SJSA1 (cell line): Measurements from ENCODE around the gene RNF220. TPM values are rescaled to one million over a fixed set of nuclear protein-coding genes. Genes with fewer than 3 reads are reported as not detected.
"Not testable (repeated sequence)": the region's sequence is repeated elsewhere in the genome, so short reads cannot be mapped to it uniquely, and the experiment has no call there.

Experiments
- DNase-seq, 2 experiments: peaks; one replicate each; pipeline ENCODE4 v3.0.0-alpha.2; 2015 to 2020; ENCODE audit warnings: low spot score in 2 of 2, low read depth in 1 of 2
- H3K27ac ChIP-seq: fragments of 250-450 bp; sonication (Bioruptor Pico); 2 replicates; pipeline ENCODE4 v1.5.1; 2020; ENCODE audit warnings: mild to moderate bottlenecking, moderate library complexity
- H3K27me3 ChIP-seq: fragments of 250-450 bp; sonication (Bioruptor Pico); replicated peaks from 2 replicates; pipeline ENCODE4 v1.5.1; 2020; ENCODE audit warnings: mild to moderate bottlenecking, moderate library complexity
- H3K36me3 ChIP-seq: fragments of 250-450 bp; sonication (Bioruptor Pico); 2 replicates; pipeline ENCODE4 v1.5.1; 2020; ENCODE audit warnings: mild to moderate bottlenecking
- H3K4me1 ChIP-seq: fragments of 250-450 bp; sonication (Bioruptor Pico); replicated peaks from 2 replicates; pipeline ENCODE4 v1.6.1; 2021; ENCODE audit warnings: mild to moderate bottlenecking
- H3K4me3 ChIP-seq: fragments of 250-450 bp; sonication (Bioruptor Pico); 2 replicates; pipeline ENCODE4 v1.5.1; 2020; ENCODE audit warnings: mild to moderate bottlenecking
- H3K9me3 ChIP-seq: fragments of 250-450 bp; sonication (Bioruptor Pico); replicated peaks from 2 replicates; pipeline ENCODE4 v1.5.1; 2020; ENCODE audit warnings: mild to moderate bottlenecking
- total RNA-seq: library from RNA; depleted of rRNA; stranded (reverse); fragments of >200 nt; shearing (Covaris generic); gene quantifications from 2 replicates; pipeline ENCODE4 v1.2.3, GENCODE V29; 2014

The RNF220 gene
- total RNA-seq, 1 experiment from 2014 or later, result 70.5 TPM

GRCh38 chr1:44559913-44560312 is 154.9 kb downstream of the RNF220 start:
- no peaks in the 10 kb centered on the region for H3K4me1 ChIP-seq
- no peak overlapping the region for H3K27ac ChIP-seq
- peaks cover 9% of the 10 kb centered on the region; the same call in 1 of the 2 replicates for H3K27me3 ChIP-seq

GRCh38 chr1:44560696-44561095 is 155.6 kb downstream of the RNF220 start:
- not testable (repeated sequence) for H3K4me3 ChIP-seq, H3K4me1 ChIP-seq, H3K36me3 ChIP-seq, DNase-seq, H3K9me3 ChIP-seq, H3K27ac ChIP-seq
- H3K27me3 ChIP-seq, result peaks cover 12% of the 10 kb centered on the region; the same call in 1 of the 2 replicates

More at GRCh38 chr1:44559913-44560312, 154.9 kb downstream of the RNF220 start:
- Histone ChIP-seq H3K9me3 (no peaks in the 10 kb centered on the region), H3K4me3 (no peak overlapping the region), H3K36me3 (no peaks in the 10 kb centered on the region)
- no peak for DNase-seq

GRCh38 chr1:44565259-44565750 is 160.2 kb downstream of the RNF220 start:
- no peaks in the 10 kb centered on the region for H3K4me1 ChIP-seq

GRCh38 chr1:44565833-44566232 is 160.8 kb downstream of the RNF220 start:
- Histone ChIP-seq H3K27me3 (peaks cover 28% of the 10 kb centered on the region), H3K9me3 (no peaks in the 10 kb centered on the region), H3K4me1 (no peaks in the 10 kb centered on the region), H3K36me3 (no peaks in the 10 kb centered on the region), H3K4me3 (no peak overlapping the region), H3K27ac (no peak overlapping the region)
- DNase-seq, result no peak

More at GRCh38 chr1:44565259-44565750, 160.2 kb downstream of the RNF220 start:
- H3K4me3 ChIP-seq, result no peak overlapping the region
- H3K27me3 ChIP-seq, result peaks cover 28% of the 10 kb centered on the region
- H3K27ac ChIP-seq, result no peak overlapping the region
- no peak for DNase-seq
- no peaks in the 10 kb centered on the region for H3K36me3 ChIP-seq
- H3K9me3 ChIP-seq, result no peaks in the 10 kb centered on the region

GRCh38 chr1:44566281-44567046 is 161.4 kb downstream of the RNF220 start:
- Histone ChIP-seq H3K36me3 (no peaks in the 10 kb centered on the region), H3K27me3 (peaks cover 33% of the 10 kb centered on the region), H3K9me3 (no peaks in the 10 kb centered on the region), H3K4me3 (no peak overlapping the region), H3K27ac (no peak overlapping the region), H3K4me1 (no peaks in the 10 kb centered on the region)
- no peak for DNase-seq

GRCh38 chr1:44568128-44568900 is 163.3 kb downstream of the RNF220 start:
- Histone ChIP-seq H3K36me3 (no peaks in the 10 kb centered on the region), H3K4me1 (no peaks in the 10 kb centered on the region), H3K27me3 (peaks cover 27% of the 10 kb centered on the region), H3K27ac (no peak overlapping the region), H3K9me3 (no peaks in the 10 kb centered on the region), H3K4me3 (no peak overlapping the region)
- no peak for DNase-seq

- no peaks in the 10 kb centered on the region for H3K4me1 ChIP-seq
- H3K27me3 ChIP-seq, result peaks cover 31% of the 10 kb centered on the region
- H3K9me3 ChIP-seq, result no peaks in the 10 kb centered on the region
- no peak overlapping the region for H3K4me3 ChIP-seq
- H3K36me3 ChIP-seq, result no peaks in the 10 kb centered on the region
- DNase-seq, result no peak
- no peak overlapping the region for H3K27ac ChIP-seq
Observed at GRCh38 chr1:44569491-44569890, 164.4 kb downstream of the RNF220 start.

- H3K4me3 ChIP-seq, result no peak overlapping the region
- no peaks in the 10 kb centered on the region for H3K4me1 ChIP-seq
- no peak overlapping the region for H3K27ac ChIP-seq
- no peaks in the 10 kb centered on the region for H3K9me3 ChIP-seq
- no peak for DNase-seq
- H3K27me3 ChIP-seq, result peaks cover 29% of the 10 kb centered on the region
- H3K36me3 ChIP-seq, result no peaks in the 10 kb centered on the region
Observed at GRCh38 chr1:44571712-44572571, 166.9 kb downstream of the RNF220 start.

GRCh38 chr1:44572572-44572879 is 167.5 kb downstream of the RNF220 start:
- DNase-seq, result no peak
- no peaks in the 10 kb centered on the region for H3K36me3 ChIP-seq
- peaks cover 27% of the 10 kb centered on the region for H3K27me3 ChIP-seq
- no peak overlapping the region for H3K4me3 ChIP-seq
- H3K27ac ChIP-seq, result no peak overlapping the region
- no peaks in the 10 kb centered on the region for H3K9me3 ChIP-seq
- H3K4me1 ChIP-seq, result no peaks in the 10 kb centered on the region

GRCh38 chr1:44575396-44575795 is 170.3 kb downstream of the RNF220 start:
- Histone ChIP-seq H3K4me1 (no peaks in the 10 kb centered on the region), H3K27ac (no peak overlapping the region), H3K27me3 (peaks cover 17% of the 10 kb centered on the region), H3K4me3 (no peak overlapping the region), H3K9me3 (no peaks in the 10 kb centered on the region), H3K36me3 (no peaks in the 10 kb centered on the region)
- DNase-seq, result no peak

GRCh38 chr1:44576456-44577150 is 171.5 kb downstream of the RNF220 start:
- DNase-seq, result no peak
- Histone ChIP-seq H3K9me3 (no peaks in the 10 kb centered on the region), H3K27me3 (peaks cover 11% of the 10 kb centered on the region), H3K27ac (no peak overlapping the region), H3K4me1 (no peaks in the 10 kb centered on the region), H3K36me3 (no peaks in the 10 kb centered on the region), H3K4me3 (no peak overlapping the region)

GRCh38 chr1:44581205-44581604 is 176.2 kb downstream of the RNF220 start:
- DNase-seq, result no peak
- Histone ChIP-seq H3K27ac (no peak overlapping the region), H3K9me3 (no peaks in the 10 kb centered on the region), H3K4me3 (no peak overlapping the region), H3K27me3 (peaks cover 25% of the 10 kb centered on the region), H3K36me3 (no peaks in the 10 kb centered on the region), H3K4me1 (no peaks in the 10 kb centered on the region)

GRCh38 chr1:44584167-44584566 is 179.1 kb downstream of the RNF220 start:
- DNase-seq, result no peak
- no peak overlapping the region for H3K4me3 ChIP-seq
- H3K27me3 ChIP-seq, result peaks cover 28% of the 10 kb centered on the region
- no peaks in the 10 kb centered on the region for H3K9me3 ChIP-seq
- no peaks in the 10 kb centered on the region for H3K4me1 ChIP-seq
- H3K27ac ChIP-seq, result no peak overlapping the region
- no peaks in the 10 kb centered on the region for H3K36me3 ChIP-seq
